Stimulated activated CD4-positive, alpha-beta T cell treated with anti-CD3 and anti-CD28 coated beads, Interleukin-15, amount 100 ng/mL, for 48 hours (primary cell): ENCODE results near the gene ARSI.

Experiments
- DNase-seq, 2 donors: peaks; one replicate each; pipeline ENCODE4 v3.0.0-alpha.2; 2020; ENCODE audit warnings: low read depth in 2 of 2

ARSI gene

GRCh38 chr5:150302301-150303069, at the start of gene ARSI:
Gene ARSI (minus strand): TSS chr5:150302905. CDS start chr5:150302373, 532 bp downstream.
- no peak for DNase-seq

- peak; percentile 23 to 46 for DNase-seq
Measured at GRCh38 chr5:150350524-150351344, 48.0 kb upstream of the ARSI start.

GRCh38 chr5:150349681-150350275, 47.1 kb upstream of the ARSI start:
- DNase-seq, result no peak

- DNase-seq, result no peak
Measured at GRCh38 chr5:150347451-150347850, 44.7 kb upstream of the ARSI start.

- DNase-seq, result no peak
Measured at GRCh38 chr5:150347003-150347402, 44.3 kb upstream of the ARSI start.

- DNase-seq, result no peak
Measured at GRCh38 chr5:150346592-150346991, 43.9 kb upstream of the ARSI start.

- DNase-seq, result no peak
Measured at GRCh38 chr5:150345716-150346115, 43.0 kb upstream of the ARSI start.

GRCh38 chr5:150343994-150344631, 41.4 kb upstream of the ARSI start:
- DNase-seq, result no peak

- no peak for DNase-seq
Measured at GRCh38 chr5:150342583-150342982, 39.9 kb upstream of the ARSI start.

GRCh38 chr5:150341989-150342388, 39.3 kb upstream of the ARSI start:
- no peak for DNase-seq

- DNase-seq, result no peak
Measured at GRCh38 chr5:150341331-150341730, 38.6 kb upstream of the ARSI start.

GRCh38 chr5:150340614-150341255, 38.0 kb upstream of the ARSI start:
- DNase-seq, result no peak

- DNase-seq, result no peak
Measured at GRCh38 chr5:150339841-150340240, 37.1 kb upstream of the ARSI start.

- DNase-seq, result no peak
Measured at GRCh38 chr5:150339165-150339564, 36.5 kb upstream of the ARSI start.

GRCh38 chr5:150338546-150338945, 35.8 kb upstream of the ARSI start:
- no peak for DNase-seq

- no peak for DNase-seq
Measured at GRCh38 chr5:150335778-150336177, 33.1 kb upstream of the ARSI start.

GRCh38 chr5:150333400-150333799, 30.7 kb upstream of the ARSI start:
- DNase-seq, result no peak

GRCh38 chr5:150329881-150330876, 27.5 kb upstream of the ARSI start:
- no peak for DNase-seq

- no peak for DNase-seq
Measured at GRCh38 chr5:150329038-150329437, 26.3 kb upstream of the ARSI start.

- no peak for DNase-seq
Measured at GRCh38 chr5:150328515-150328914, 25.8 kb upstream of the ARSI start.
